ENCODE measurements around the gene IL4I1. TPM values are rescaled to one million over a fixed set of nuclear protein-coding genes. Genes with fewer than 3 reads are reported as not detected.

Gene IL4I1
- total RNA-seq, 1 experiment from 2014 or later, result 1.5 TPM

GRCh38 chr19:49921871-49922795, 25.4 kb upstream of the IL4I1 start:
- intact Hi-C loops (cut with micrococcal nuclease; ENCODE audit: unreplicated experiment) (no loop called here), in situ Hi-C loops (cut with HindIII; ENCODE audit: low pct_unique_long_range_greater_than_20kb, low sequenced_read_pairs) (no loop called here)
- H3K4me3 ChIP-seq (ENCODE audit: low read depth in 2 of 2, low read length in 2 of 2), result no peak overlapping the region
- BruUV-seq (replicated peaks), result no TSS peak
- H3K27me3 ChIP-seq (ENCODE audit: control insufficient read depth, insufficient read depth, low read length), result no peaks in the 10 kb centered on the region
- no peaks in the 10 kb centered on the region; the same call in 1 of the 2 replicates for H3K36me3 ChIP-seq (ENCODE audit: control insufficient read depth, insufficient read depth, low read length)
- DNase-seq (ENCODE audit: low read depth, low spot score) (no peak), ATAC-seq (no peak)
- H3K4me1 ChIP-seq (ENCODE audit: control insufficient read depth, insufficient read depth, low read length), result no peaks in the 10 kb centered on the region
- TF ChIP-seq CTCF (IDR thresholded peaks at IDR 0.05), result no peak
- TF ChIP-seq TCF7L2 (IDR thresholded peaks at IDR 0.05; ENCODE audit: low read depth, low read length), result no peak
- no peak for TF ChIP-seq SIN3A (IDR thresholded peaks at IDR 0.05; ENCODE audit: borderline replicate concordance, insufficient read depth, low read depth, low read length)
- no peak for TF ChIP-seq POLR2AphosphoS5 (IDR thresholded peaks at IDR 0.05; ENCODE audit: low read depth, low read length)
- TF ChIP-seq REST (IDR thresholded peaks at IDR 0.05; ENCODE audit: insufficient read depth in 1 of 2, low read depth in 2 of 2, low read length in 1 of 2), result no peak
- no peaks in the 10 kb centered on the region for H3K9me3 ChIP-seq (ENCODE audit: control insufficient read depth, insufficient read depth, low read depth, low read length)
- CTCF ChIA-PET, result no interaction called here
- POLR2A ChIA-PET, result no interaction called here
- no peak overlapping the region for H3K27ac ChIP-seq (ENCODE audit: low read length)

GRCh38 chr19:49920624-49921363, 24.1 kb upstream of the IL4I1 start:
- POLR2A ChIA-PET, result no interaction called here
- Histone ChIP-seq H3K36me3 (ENCODE audit: control insufficient read depth, insufficient read depth, low read length) (no peaks in the 10 kb centered on the region), H3K4me3 (ENCODE audit: low read depth in 2 of 2, low read length in 2 of 2) (no peak overlapping the region), H3K27ac (ENCODE audit: low read length) (no peak overlapping the region), H3K9me3 (ENCODE audit: control insufficient read depth, insufficient read depth, low read depth, low read length) (no peaks in the 10 kb centered on the region), H3K4me1 (ENCODE audit: control insufficient read depth, insufficient read depth, low read length) (no peaks in the 10 kb centered on the region), H3K27me3 (ENCODE audit: control insufficient read depth, insufficient read depth, low read length) (no peaks in the 10 kb centered on the region)
- CTCF ChIA-PET, result no interaction called here
- intact Hi-C loops (cut with micrococcal nuclease; ENCODE audit: unreplicated experiment) (no loop called here), in situ Hi-C loops (cut with HindIII; ENCODE audit: low pct_unique_long_range_greater_than_20kb, low sequenced_read_pairs) (no loop called here)
- ATAC-seq (no peak), DNase-seq (ENCODE audit: low read depth, low spot score) (no peak)
- no peak for TF ChIP-seq POLR2AphosphoS5 (IDR thresholded peaks at IDR 0.05; ENCODE audit: low read depth, low read length)
- no peak for TF ChIP-seq SIN3A (IDR thresholded peaks at IDR 0.05; ENCODE audit: borderline replicate concordance, insufficient read depth, low read depth, low read length)
- TF ChIP-seq TCF7L2 (IDR thresholded peaks at IDR 0.05; ENCODE audit: low read depth, low read length), result no peak
- no peak for TF ChIP-seq CTCF (IDR thresholded peaks at IDR 0.05)
- TF ChIP-seq REST (IDR thresholded peaks at IDR 0.05; ENCODE audit: insufficient read depth in 1 of 2, low read depth in 2 of 2, low read length in 1 of 2), result no peak
- BruUV-seq (replicated peaks), result no TSS peak

Measured in Panc1 (cell line).